HCT116 (cell line): Measurements from ENCODE around the gene NEURL3.

Experiments used
- CBX3 ChIP-seq: IDR thresholded peaks from 2 replicates; pipeline ENCODE4 v1.6.1; 2012; ENCODE audit warnings: low read depth
- CTCF ChIP-seq, 3 experiments: fragments of 200-600 bp in 1 of 3; sonication (generic) in 1 of 3; IDR thresholded peaks in 2 of 3; conservative IDR thresholded peaks in 1 of 3; 2 replicates each; pipeline ENCODE4 v1.5.1; 2012 to 2017; ENCODE audit warnings: low read depth in 2 of 3, low read length in 2 of 3, antibody characterized with exemption in 1 of 3, borderline replicate concordance in 1 of 3, control low read depth in 1 of 3, mild to moderate bottlenecking in 1 of 3, mixed read lengths in 1 of 3, mixed run types in 1 of 3, moderate library complexity in 1 of 3; ENCODE audit not compliant: insufficient read depth in 1 of 3
- EZH2 ChIP-seq: fragments of 200-600 bp; sonication (generic); IDR thresholded peaks from 2 replicates; pipeline ENCODE4 v1.6.1; 2017; ENCODE audit warnings: antibody characterized with exemption, mixed run types
- POLR2A ChIP-seq: IDR thresholded peaks from 2 replicates; pipeline ENCODE4 v1.7.0; 2011; ENCODE audit warnings: borderline replicate concordance; ENCODE audit not compliant: insufficient read depth, insufficient read length; ENCODE audit errors: extremely low read depth
- POLR2AphosphoS5 ChIP-seq: IDR thresholded peaks from 2 replicates; pipeline ENCODE4 v1.6.1; 2011; ENCODE audit warnings: mild to moderate bottlenecking, low read depth, low read length, moderate library complexity
- YY1 ChIP-seq: IDR thresholded peaks from 2 replicates; pipeline ENCODE4 v1.6.1; 2011; ENCODE audit warnings: low read length, low read depth, moderate library complexity, mild to moderate bottlenecking; ENCODE audit not compliant: insufficient replicate concordance; ENCODE audit errors: extremely low read depth
- ZFX ChIP-seq: fragments of 450-650 bp; IDR thresholded peaks from 2 replicates; pipeline ENCODE4 v1.6.1; 2017
- TF ChIP-seq, protein P1 (sequence below): IDR thresholded peaks from 2 replicates; pipeline ENCODE4 v1.6.1; 2012

DNA sequence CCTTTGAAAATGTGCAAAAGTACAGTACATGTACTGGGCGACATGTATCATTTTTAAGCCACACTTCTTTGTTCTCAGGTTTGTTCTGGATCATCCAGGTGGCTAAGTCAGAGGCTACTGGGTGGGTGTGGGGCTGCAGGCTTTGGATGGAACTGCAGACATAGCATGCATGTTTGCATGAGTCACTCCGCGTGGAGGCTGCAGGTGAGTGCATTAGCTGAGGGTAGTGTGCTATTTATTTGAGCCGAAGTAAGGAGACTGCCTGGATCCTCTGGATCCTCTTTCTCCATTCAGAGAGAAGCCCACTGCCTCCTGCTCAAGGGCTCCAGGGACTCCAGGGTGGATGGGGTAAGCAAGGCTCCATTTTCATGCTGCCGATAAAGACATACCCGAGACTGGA, 9.4 kb upstream of the NEURL3 start:
- TF ChIP-seq CTCF (IDR thresholded peaks at IDR 0.05 in 2 of 3, conservative IDR thresholded peaks at IDR 0.05 in 1 of 3; ENCODE audit: borderline replicate concordance in 1 of 3, insufficient read depth in 1 of 3, low read depth in 2 of 3, low read length in 2 of 3) (no peak), EZH2 (no peak), YY1 (no peak), POLR2A (no peak), POLR2AphosphoS5 (no peak), CBX3 (no peak), ZFX (no peak)
- TF ChIP-seq, protein P1, sequence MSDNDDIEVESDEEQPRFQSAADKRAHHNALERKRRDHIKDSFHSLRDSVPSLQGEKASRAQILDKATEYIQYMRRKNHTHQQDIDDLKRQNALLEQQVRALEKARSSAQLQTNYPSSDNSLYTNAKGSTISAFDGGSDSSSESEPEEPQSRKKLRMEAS, result no peak
